SKM-1 treated with dmso at 0.1 percent for 144 hours (cell line): ENCODE results near the gene KNG1.
"Not testable (repeated sequence)": the region's sequence is repeated elsewhere in the genome, so short reads cannot be mapped to it uniquely, and the experiment has no call there.

ENCODE experiments used
- DNase-seq: peaks from one replicate; lab custom pipeline; 2025; ENCODE audit not compliant: unreplicated experiment; lab: John Stamatoyannopoulos, UW

KNG1 gene

DNA sequence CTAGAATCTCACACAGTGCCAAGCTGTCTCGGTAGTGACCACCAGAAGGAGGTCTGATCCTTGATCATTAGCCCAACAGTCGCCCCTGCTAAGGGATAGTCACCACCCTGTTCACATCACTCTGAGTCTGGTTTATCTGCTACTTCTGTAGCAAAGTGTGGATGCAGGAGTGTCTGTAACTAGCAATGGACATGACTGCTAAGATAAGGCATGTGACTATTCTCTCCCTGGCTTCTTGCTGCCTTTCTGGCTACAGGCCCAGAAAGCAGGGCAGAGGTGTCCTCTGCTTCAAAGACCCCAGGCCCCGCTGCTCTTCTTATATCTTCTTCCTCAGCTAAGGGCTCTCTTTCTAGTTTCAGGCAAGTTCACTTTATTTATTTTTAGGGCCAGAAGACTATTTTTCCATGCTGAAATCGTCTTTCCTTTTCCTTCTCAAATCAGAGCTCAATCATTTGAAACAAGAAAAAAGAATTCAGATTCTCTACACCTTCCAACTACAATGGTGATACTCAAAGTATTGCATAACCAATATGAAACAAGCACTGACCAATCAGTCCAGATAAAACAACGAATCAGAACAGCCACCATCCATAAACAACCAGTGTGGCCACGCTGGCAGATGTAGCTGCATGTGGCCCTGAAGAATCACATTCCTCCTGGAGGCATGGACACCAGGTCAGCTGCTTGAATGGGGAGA is 8.0 kb upstream of the KNG1 start:
- no peak for DNase-seq

DNA sequence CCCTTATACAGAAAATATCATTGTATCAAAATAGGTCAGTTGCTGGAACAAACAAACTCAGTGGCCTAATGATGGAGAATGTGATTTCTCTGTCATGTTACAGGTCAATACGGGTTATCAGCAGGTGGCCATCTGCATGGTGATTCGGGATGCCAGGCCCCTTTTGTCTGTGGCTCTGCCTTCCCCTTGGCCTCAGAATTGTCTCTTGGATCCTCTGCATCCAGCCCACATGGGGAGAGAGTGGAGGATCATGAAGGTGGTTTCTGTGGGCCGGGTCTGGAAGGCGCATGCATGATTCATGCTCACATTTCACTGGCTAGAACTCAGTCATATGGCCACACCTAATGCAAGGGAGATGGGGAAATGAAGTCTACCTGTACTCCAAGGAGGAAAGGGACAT is 6.5 kb upstream of the KNG1 start:
- not testable (repeated sequence) for DNase-seq

DNA sequence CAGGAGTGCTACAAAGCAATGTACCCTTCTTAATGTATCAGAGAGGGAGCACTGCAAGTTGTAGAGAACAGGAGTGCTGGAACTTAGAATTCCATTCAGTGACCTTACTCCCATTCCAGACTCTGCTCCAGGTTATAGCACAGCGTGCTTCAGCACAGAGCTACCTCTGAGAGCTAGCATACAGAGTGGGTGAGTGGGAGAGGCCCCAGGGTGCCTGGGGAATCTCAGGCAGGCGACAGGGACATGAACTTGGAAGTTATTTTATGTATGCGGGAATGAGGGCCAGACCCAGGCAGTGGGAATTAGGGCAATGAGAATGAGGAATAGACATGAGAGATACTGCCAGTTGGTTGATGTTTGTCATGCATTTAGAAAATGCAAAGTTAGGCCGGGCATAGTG is 3.7 kb upstream of the KNG1 start:
- DNase-seq: no peak

DNA sequence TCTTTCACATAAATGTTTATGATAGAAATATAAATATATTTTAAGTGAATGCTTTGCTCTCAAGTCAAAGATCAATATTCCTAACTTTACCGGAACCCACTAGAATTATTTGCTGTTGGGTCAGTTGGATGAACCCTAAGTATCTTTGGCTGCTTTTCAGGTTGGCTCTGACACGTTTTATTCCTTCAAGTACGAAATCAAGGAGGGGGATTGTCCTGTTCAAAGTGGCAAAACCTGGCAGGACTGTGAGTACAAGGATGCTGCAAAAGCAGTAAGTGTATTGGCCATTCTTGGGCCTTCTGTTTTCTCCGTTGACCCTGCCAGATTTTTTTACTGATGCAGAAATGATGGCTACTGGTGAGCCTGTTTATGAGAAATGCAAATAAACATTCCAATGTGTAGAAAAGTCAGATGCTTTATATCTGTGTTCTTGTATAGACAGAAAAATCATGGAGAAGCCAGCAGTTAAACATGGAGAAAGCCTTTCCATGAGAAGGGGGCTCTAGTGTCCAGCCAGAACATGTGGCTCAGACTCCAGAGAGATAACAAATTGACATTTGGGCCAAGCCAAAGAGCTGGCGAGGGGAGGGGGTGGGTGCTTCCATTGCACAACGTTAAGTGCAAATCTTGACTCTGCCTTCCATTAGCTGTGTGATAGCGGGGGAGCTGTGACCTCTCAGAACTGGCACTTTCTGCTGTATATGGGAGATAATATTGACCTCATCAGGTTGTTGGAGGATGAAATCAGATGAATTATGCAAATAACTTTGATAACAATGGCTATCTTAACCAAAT is 3.0 kb downstream of the KNG1 start:
- no peak for DNase-seq

DNA sequence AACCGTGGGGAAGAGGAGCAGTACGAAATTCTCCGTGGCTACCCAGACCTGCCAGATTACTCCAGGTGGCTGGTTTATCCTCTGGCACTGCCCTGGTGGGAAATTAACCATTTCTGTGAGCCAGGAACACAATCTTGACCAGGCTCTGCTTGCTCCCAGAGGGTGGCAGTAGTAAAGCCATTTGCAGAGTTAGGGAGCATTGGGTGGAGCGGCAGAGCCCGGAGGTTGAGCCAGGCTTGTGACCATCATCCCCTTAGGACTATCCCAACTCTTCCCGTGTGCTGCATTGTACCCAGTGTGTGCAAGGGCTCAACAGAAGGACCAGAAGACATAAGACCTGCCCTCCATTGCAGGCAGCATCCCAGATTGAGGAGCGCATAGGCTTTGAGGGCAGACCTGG is 5.3 kb downstream of the KNG1 start:
- DNase-seq: no peak

DNA sequence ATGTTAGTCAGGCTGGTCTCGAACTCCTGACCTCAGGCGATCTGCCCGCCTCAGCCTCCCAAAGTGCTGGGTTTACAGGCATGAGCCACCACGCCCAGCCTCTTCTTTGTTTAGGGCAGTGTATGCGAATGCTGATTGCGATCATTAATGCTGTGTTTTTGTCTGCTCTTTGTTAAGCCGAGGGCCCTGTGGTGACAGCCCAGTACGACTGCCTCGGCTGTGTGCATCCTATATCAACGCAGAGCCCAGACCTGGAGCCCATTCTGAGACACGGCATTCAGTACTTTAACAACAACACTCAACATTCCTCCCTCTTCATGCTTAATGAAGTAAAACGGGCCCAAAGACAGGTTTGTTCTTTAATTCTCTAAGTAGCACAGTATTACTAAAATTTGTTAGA is 7.8 kb downstream of the KNG1 start:
- DNase-seq: no peak

DNA sequence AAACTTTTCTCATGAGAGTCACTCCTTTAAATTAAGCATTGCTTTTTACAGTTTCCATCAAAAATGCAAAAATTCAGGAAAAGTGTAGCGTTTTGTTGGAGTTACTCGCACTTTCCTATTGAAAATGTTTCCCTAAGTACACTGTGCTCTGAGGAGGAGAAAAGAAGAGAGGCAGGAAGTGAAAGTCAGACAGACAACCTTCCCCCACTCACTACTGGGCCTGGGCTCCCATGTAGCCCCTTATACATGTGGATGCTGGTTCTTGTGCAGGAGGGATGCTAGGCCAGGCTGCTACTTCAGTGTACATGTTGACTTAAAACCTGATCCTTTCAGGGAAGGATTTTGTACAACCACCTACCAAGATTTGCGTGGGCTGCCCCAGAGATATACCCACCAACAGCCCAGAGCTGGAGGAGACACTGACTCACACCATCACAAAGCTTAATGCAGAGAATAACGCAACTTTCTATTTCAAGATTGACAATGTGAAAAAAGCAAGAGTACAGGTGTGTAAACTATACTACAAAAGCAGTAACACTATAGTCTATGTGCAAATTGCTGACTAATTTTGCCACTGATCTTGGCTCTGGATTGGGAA is 15.1 kb downstream of the KNG1 start:
- no peak for DNase-seq

DNA sequence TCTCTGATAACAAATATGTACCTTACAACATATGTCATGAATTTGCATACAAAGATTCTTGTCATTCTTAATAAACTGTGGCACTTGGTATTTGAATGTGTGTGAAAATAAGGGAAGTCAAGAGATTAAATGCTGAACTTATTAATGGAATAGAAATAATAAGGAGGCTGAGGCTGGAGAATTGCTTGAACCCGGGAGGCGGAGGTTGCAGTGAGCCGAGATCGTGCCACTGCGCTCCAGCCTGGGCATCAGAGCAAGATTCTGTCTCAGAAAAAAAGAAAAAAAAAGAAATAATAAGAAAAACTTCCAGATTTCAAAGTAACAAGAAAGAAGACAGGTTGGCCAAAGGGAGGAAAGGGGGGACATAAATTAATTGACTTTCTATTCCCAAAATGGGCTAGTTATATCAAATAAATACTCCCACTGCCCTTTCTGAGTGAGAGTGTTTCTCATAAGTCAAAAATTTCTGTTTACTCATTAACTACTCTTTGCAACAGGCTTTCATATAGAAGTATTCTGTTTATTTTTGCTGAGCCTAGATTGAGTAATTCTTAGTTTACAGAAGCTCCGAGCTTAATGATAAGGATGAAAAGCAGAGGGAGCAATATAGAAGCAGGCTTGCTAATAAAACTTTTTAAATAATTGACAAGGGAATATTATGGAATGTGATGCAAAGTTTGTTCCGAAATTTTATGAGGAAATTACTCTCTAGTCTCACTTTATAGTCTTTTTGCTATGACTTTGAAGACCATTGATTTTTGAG is 25.6 kb downstream of the KNG1 start:
- DNase-seq: no peak

DNA sequence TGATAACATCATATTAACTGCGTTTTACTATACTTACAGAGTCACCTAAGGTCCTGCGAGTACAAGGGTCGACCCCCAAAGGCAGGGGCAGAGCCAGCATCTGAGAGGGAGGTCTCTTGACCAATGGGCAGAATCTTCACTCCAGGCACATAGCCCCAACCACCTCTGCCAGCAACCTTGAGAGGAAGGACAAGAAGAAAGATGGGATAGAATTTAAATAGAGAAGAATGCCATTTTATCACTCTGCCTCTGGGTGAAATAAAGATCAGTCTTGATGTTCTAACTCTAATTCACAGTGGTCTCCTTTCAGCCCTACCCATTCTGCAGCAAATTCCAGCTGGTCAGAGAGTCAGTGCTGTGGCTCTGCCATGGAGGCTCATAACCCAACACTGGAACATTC is 26.5 kb downstream of the KNG1 start:
- DNase-seq: no peak

DNA sequence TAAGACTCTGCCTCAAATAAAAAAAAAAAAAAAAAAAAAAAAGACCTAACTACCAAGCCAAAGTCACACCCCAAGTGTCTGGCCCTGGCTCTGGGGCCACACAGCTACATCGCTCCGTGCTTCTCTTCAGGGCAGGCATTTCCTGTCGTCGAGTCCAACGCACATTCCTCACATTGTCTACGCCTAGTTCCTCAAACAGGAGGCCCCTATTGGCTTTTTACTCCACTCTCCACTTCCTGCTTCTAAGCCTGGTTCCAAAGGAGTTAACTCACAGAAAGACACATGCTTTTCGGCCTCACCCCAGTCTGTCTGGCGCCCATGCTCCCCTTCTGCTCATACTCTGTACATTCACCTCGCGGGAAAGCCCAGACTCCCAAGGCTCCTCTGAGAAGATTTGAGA is 28.8 kb downstream of the KNG1 start:
- peak; percentile 90 for DNase-seq

DNA sequence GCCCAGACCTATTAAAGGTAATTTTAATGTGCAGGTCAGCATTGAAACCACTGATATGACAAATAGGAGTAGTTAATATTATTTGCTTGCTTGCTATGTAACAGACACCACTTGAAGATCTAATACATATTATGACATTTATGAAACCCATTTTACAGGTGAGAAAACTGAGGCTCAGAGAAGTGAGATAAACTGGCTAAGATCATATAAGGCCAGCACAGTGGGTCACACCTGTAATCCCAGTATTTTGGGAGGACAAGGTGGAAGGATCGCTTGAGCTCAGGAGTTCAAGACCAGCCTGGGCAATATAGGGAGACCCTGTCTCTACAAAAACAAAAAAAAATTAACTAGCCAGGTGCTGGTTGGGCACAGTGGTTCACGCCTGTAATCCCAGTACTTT is 33.2 kb downstream of the KNG1 start:
- no peak for DNase-seq

DNA sequence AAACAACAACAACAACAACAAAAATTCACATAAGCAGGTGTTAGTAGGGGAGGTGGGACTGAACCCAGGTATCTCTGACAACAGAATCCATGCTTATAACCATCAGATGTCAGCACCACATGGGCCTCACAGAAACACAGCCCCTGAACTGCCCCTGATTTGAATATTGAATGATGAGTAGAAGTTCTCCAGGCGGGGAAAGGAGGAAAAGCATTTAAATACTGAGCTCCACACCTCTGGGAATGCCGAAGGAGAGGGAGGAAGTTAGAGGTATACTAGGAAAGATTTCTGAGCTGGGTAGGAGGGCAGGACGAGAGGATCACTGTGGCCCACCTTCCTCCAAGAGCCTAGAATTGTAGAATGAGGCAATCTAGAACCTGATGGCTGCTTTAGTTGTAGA is 34.3 kb downstream of the KNG1 start:
- no peak for DNase-seq

DNA sequence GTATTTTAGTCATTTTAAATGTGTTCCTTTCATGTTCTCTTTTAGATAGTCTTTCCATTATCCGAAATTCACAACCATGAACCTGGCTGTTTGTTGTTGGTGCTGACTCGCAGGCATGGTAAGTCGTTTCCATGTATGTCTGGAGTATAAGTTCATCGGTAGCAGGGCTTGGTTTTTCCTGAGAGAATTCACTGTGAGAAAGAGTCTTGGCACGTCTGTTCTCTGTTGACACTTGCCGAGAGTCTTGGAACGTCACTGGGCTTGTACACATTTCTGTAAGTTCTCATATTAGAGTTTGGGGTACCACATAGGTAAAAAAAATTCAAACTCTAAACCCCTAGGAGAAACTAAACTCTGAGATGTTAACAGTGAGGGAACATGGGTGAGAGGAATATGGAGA is 36.8 kb downstream of the KNG1 start:
- DNase-seq: no peak

DNA sequence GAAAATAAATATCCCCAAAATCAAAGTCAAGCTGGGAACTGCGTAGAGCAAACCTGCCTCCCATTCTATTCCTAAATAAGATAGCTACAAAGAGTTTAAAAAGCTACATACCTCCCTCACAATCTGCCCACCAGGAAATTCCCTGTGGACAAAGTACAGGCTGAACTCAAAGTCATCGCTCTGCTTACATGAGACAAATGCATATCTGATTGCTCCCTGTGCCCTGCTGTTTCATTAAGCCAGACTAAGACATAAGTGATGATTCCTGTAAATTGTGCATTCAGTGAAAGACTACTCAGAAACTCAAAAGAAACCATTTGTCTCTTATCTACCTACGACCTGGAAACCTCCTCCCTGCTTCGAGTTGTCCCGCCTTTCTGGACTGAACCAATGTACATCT is 37.7 kb downstream of the KNG1 start:
- no peak for DNase-seq

DNA sequence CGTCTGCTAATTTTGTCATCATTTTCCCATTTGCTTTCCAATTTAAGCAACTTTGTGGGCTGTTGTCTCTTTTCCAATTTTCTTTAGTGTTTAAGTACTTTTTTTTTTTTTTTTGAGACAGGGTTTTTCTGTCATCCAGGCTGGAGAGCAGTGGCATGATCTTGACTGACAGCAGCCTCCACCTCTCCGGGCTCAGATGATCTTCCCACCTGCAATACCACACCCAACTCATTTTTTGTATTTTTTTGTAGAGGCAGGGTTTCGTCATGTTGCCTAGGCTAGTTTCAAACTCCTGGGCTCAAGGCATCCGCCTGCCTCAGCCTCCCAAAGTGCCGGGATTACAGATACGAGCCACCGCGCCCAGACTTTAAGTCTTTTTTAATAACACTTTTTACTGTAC is 40.1 kb downstream of the KNG1 start:
- DNase-seq: no peak

DNA sequence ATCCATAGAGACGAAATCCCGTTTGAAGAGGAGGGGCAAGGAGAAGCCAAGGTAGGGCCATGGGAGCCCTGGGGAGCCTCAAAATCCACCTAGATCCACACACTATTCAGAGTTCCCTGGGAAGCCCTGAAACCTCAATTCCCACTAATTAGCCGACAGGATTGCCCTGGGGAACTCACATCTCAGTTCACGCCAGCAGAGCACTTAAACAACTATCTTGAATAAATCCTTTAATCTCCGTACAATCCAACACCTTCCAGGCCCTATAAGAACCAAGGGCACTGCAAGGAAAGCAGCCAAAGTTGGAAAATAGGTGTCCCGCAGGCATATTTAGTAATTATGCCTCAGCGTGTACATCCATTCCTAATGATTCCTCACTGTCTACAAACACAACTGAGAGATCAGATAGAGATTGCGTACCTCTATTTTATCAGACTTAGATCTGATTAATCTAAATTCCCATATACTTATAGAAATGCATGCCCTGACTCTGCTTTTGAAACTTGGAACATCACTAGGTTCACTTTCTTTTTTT is 40.6 kb downstream of the KNG1 start:
- no peak for DNase-seq

DNA sequence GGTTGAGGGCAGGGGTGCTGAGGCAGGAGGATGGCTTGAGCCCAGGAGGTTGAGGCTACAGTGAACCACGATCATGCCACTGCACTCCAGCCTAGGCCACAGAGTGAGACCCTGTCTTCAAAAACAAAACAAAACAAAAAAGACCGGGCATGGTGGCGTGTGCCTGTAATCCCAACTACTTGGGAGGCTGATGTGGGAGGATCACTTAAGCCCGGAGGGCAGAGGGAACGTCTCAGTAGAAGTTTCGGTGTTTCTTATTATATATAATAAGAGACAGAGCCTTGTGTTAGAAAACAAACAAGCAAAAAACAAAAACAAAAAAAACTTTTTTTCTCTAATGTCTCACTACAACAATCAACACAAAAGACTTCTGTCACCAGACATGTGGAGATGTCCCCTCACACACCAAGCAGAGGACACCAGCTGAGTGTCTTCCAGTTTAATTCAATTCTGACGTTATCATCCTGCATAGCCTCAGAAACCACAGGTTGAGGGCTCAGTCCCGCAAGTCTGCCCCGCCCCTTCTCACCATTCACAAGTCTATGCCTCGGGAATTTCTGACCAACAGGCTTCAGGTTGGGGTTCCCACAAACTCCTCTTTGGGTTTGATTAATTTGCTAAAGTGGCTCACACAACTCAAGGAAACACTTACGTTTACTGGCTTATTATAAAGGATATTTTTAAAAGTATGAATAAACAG is 42.2 kb downstream of the KNG1 start:
- DNase-seq: no peak

DNA sequence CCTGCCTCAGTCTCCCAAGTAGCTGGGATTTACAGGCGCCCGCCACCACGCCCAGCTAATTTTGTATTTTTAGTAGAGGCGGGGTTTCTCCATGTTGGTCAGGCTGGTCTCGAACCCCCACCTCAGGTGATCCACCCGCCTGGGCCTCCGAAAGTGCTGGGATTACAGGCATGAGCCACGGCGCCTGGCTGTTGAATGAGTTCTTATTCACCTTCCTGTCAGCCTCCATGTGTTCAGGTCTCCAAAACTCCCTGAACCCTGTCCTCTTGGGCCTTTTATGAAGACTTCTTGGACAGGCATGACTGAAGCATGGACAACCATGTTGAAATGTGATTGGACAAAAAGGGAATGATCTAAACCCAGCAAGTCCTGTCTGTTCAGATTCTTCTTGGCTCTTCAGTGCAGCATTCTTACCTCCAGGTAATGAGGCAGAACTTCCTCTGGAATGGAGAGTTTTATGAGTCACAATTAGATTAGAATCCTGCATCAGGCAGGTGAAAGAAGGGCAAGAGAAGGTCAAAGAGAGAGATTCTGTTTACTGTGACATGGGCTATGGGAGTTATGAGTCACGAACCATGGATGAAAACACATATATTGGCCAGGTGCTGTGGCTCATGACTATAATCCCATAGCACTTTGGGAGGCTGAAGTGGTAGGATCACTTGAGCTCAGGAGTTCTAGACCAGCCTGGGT is 43.1 kb downstream of the KNG1 start:
- DNase-seq: no peak

DNA sequence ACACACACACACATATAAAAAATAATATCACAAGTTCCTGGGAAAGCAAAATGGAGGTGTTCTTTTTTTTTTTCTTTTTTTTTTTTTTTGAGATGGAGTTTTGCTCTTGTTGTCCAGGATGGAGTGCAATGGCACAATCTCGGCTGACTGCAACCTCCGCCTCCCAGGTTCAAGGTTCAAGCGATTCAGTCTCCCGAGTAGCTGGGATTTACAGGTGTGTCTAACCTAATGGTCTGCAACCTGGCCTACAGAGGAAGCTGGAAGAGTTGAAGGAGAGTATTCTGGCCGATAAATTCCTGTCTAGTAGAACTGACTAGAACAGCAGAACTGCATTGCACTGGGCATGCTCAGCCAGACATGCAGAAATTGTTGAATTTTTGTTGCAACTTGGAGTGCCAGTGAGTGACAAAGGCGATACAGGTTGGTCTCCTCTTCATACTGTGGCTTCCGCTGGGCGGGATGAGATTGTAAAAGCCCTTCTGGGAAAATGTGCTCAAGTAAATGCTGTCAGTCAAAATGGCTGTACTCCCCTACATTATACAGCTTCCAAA is 43.8 kb downstream of the KNG1 start:
- DNase-seq: no peak

DNA sequence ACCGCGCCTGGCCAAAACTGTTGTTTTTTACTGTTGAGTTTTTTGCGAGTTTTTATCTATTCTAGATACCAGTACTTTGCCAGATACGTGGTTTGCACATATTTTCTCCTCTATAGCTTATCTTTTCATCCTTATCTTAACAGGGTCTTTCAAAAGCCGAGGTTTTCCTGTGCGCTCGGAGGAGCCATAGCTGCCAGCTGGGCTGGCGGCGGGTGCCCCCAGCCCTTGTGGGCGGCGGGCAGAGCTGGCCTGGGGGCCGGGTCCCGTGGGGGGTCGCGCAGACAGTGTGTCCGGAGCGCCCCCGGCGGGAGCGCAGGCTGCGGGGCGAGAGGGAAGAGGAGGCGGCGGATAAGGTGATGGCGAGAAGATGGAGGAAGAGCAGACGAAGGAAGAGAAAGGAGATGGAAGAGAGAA is 55.1 kb downstream of the KNG1 start:
- no peak for DNase-seq
